ENCODE data around the gene MEGF11.
"Not testable (repeated sequence)": the region's sequence is repeated elsewhere in the genome, so short reads cannot be mapped to it uniquely, and the experiment has no call there.

MEGF11 gene

GRCh38 chr15:65870889-65871533 is 382.5 kb downstream of the MEGF11 start:
- DNase-seq: no peak

- peak; percentile 27 for DNase-seq
Observed at GRCh38 chr15:65869954-65870871, 383.3 kb downstream of the MEGF11 start.

GRCh38 chr15:65869126-65869953 is 384.2 kb downstream of the MEGF11 start, which contains the start of gene RAB11A:
RAB11A (plus strand) TSS chr15:65869491; CDS start chr15:65869586, 95 bp downstream.
- peak; percentile 96 for DNase-seq

- no peak for DNase-seq
Observed at GRCh38 chr15:65868546-65869125, 384.9 kb downstream of the MEGF11 start.

- not testable (repeated sequence) for DNase-seq
Observed at GRCh38 chr15:65867933-65868332, 385.6 kb downstream of the MEGF11 start.

GRCh38 chr15:65867244-65867643 is 386.3 kb downstream of the MEGF11 start:
- DNase-seq: no peak

- DNase-seq: no peak
Observed at GRCh38 chr15:65863106-65863505, 390.4 kb downstream of the MEGF11 start.

- DNase-seq: peak; percentile 70
Observed at GRCh38 chr15:65862682-65863081, 390.9 kb downstream of the MEGF11 start.

- no peak for DNase-seq
Observed at GRCh38 chr15:65857718-65858402, 395.7 kb downstream of the MEGF11 start.

GRCh38 chr15:65856821-65857455 is 396.6 kb downstream of the MEGF11 start:
- peak; percentile 82 for DNase-seq

- no peak for DNase-seq
Observed at GRCh38 chr15:65851981-65852380, 401.6 kb downstream of the MEGF11 start.

- DNase-seq: no peak
Observed at GRCh38 chr15:65847989-65848388, 405.6 kb downstream of the MEGF11 start.

- no peak for DNase-seq
Observed at GRCh38 chr15:65845826-65846519, 407.6 kb downstream of the MEGF11 start.

All from activated naive CD4-positive, alpha-beta T cell treated with Interleukin-2 at 50 U/mL for 16 hours (primary cell).